CD14-positive monocyte (primary cell): Measurements from ENCODE around the gene LCNL1. TPM values are rescaled to one million over a fixed set of nuclear protein-coding genes. Genes with fewer than 3 reads are reported as not detected.

Experiments
- DNase-seq, 3 donors: peaks; one replicate each; pipeline ENCODE4 v3.0.0-alpha.2; 2011 to 2022
- H2AFZ ChIP-seq: 2 replicates; pipeline ENCODE4 v1.6.0; 2012; ENCODE audit warnings: mild to moderate bottlenecking, low read depth, low read length, inconsistent platforms; ENCODE audit not compliant: insufficient read depth, poor library complexity, severe bottlenecking
- H3K27ac ChIP-seq, 2 donors: 1 replicate in 1 of 2; 2 replicates in 1 of 2; pipeline ENCODE4 v1.5.1; 2012 to 2013; ENCODE audit warnings: low read length in 2 of 2, control low read depth in 1 of 2, inconsistent platforms in 1 of 2, low read depth in 1 of 2, mild to moderate bottlenecking in 1 of 2
- H3K27me3 ChIP-seq, 2 donors: one replicate each; pipeline versions ENCODE4 v1.6.0 to v1.6.1; 2011 to 2013; ENCODE audit warnings: low read length in 2 of 2; ENCODE audit not compliant: control insufficient read depth in 2 of 2, insufficient read depth in 2 of 2
- H3K36me3 ChIP-seq, 2 donors: replicated peaks in 1 of 2; 1 replicate in 1 of 2; 2 replicates in 1 of 2; pipeline versions ENCODE4 v1.5.1 to v1.6.1; 2012 to 2013; ENCODE audit warnings: low read length in 2 of 2, control low read depth in 1 of 2, inconsistent platforms in 1 of 2, mild to moderate bottlenecking in 1 of 2; ENCODE audit not compliant: insufficient read depth in 2 of 2, control insufficient read depth in 1 of 2
- H3K4me1 ChIP-seq, 2 donors: 1 replicate in 1 of 2; 2 replicates in 1 of 2; pipeline versions ENCODE4 v1.5.1 to v1.6.1; 2012 to 2013; ENCODE audit warnings: low read length in 2 of 2, control low read depth in 1 of 2, inconsistent platforms in 1 of 2, mild to moderate bottlenecking in 1 of 2, moderate library complexity in 1 of 2; ENCODE audit not compliant: insufficient read depth in 2 of 2, control insufficient read depth in 1 of 2
- H3K4me2 ChIP-seq: replicated peaks from 2 replicates; pipeline ENCODE3; 2012; ENCODE audit warnings: low read length, moderate library complexity, mild to moderate bottlenecking; ENCODE audit not compliant: poor library complexity, severe bottlenecking; ENCODE audit errors: extremely low read depth
- H3K4me3 ChIP-seq, 3 experiments: fragments of 200-600 bp in 1 of 3; sonication (generic) in 1 of 3; replicated peaks in 1 of 3; 1 replicate in 2 of 3; 2 replicates in 1 of 3; pipeline ENCODE4 v1.5.1; 2011 to 2013; ENCODE audit warnings: low read length in 3 of 3, mild to moderate bottlenecking in 3 of 3, control low read depth in 2 of 3, low read depth in 2 of 3, inconsistent platforms in 1 of 3, moderate library complexity in 1 of 3
- H3K79me2 ChIP-seq: 2 replicates; pipeline ENCODE4 v1.6.0; 2012; ENCODE audit warnings: mild to moderate bottlenecking, control low read depth, inconsistent platforms, low read length, moderate library complexity; ENCODE audit not compliant: insufficient read depth
- H3K9ac ChIP-seq: 2 replicates; pipeline ENCODE4 v1.6.0; 2017; ENCODE audit warnings: low read length, mild to moderate bottlenecking; ENCODE audit not compliant: insufficient read depth, poor library complexity, severe bottlenecking
- H3K9me3 ChIP-seq, 2 donors: replicated peaks in 1 of 2; 1 replicate in 1 of 2; 2 replicates in 1 of 2; pipeline versions ENCODE4 v1.5.1 to v1.6.1; 2012 to 2013; ENCODE audit warnings: low read length in 2 of 2, control low read depth in 1 of 2; ENCODE audit not compliant: control insufficient read depth in 1 of 2, insufficient read depth in 1 of 2
- H4K20me1 ChIP-seq: 2 replicates; pipeline ENCODE4 v1.6.0; 2012; ENCODE audit warnings: mild to moderate bottlenecking, low read length, control low read depth, moderate library complexity; ENCODE audit not compliant: insufficient read depth
- H3K27ac Mint-ChIP-seq, 7 donors: one replicate each; pipeline ENCODE4 v1.8.0; 2020; ENCODE audit warnings: mild to moderate bottlenecking in 7 of 7, mixed read lengths in 7 of 7, moderate library complexity in 6 of 7, inconsistent platforms in 2 of 7
- H3K27me3 Mint-ChIP-seq, 3 donors: one replicate each; pipeline ENCODE4 v1.8.0; 2021 to 2022; ENCODE audit warnings: low read depth in 3 of 3, mild to moderate bottlenecking in 3 of 3, mixed read lengths in 3 of 3, moderate library complexity in 3 of 3, inconsistent platforms in 1 of 3
- H3K36me3 Mint-ChIP-seq, 2 donors: one replicate each; pipeline ENCODE4 v1.8.0; 2020; ENCODE audit warnings: mixed read lengths in 2 of 2, inconsistent platforms in 1 of 2, mild to moderate bottlenecking in 1 of 2
- H3K4me1 Mint-ChIP-seq: one replicate; pipeline ENCODE4 v1.8.0; 2020; ENCODE audit warnings: mild to moderate bottlenecking, mixed read lengths
- H3K4me3 Mint-ChIP-seq, 2 donors: one replicate each; pipeline ENCODE4 v1.8.0; 2020; ENCODE audit warnings: mild to moderate bottlenecking in 2 of 2, mixed read lengths in 2 of 2, moderate library complexity in 1 of 2
- H3K9me3 Mint-ChIP-seq, 7 donors: one replicate each; pipeline ENCODE4 v1.8.0; 2020 to 2022; ENCODE audit warnings: mixed read lengths in 7 of 7, mild to moderate bottlenecking in 6 of 7, moderate library complexity in 6 of 7, inconsistent platforms in 2 of 7
- CTCF ChIP-seq: fragments of 200-600 bp; IDR thresholded peaks from one replicate; pipeline ENCODE4 v1.8.0; 2022; ENCODE audit warnings: antibody characterized with exemption, mild to moderate bottlenecking
- WGBS: methylation state at CpG from one replicate; pipeline ENCODE4 v1.1.5; 2013; ENCODE audit warnings: missing lambda C conversion rate; ENCODE audit not compliant: insufficient coverage; 5-methylcytosine and 5-hydroxymethylcytosine counted together
- intact Hi-C, 2 donors: fragments of 100-400 bp; cut with micrococcal nuclease; formaldehyde crosslinking; loops; one replicate each; pipeline versions ENCODE4 v1.15.0 to v1.15.1; 2023
- polyA plus RNA-seq, 3 donors: library from polyadenylated mRNA; depleted of rRNA in 1 of 3; unstranded in 2 of 3; stranded (reverse) in 1 of 3; fragments of 300-500 nt in 2 of 3; fragments of >200 nt in 1 of 3; fragmentation: Illumina TruSeq in 2 of 3; gene quantifications; 1 replicate in 2 of 3; 2 replicates in 1 of 3; pipeline ENCODE4 v1.2.3, GENCODE V29; 2012 to 2021

LCNL1 gene
- polyA plus RNA-seq, 3 donors: 0.04 TPM; not detected in 2

GRCh38 chr9:136969774-136970173 is 13.0 kb upstream of the LCNL1 start:
- peaks cover 8 to 23% (median 14%) of the 10 kb centered on the region in 3 donors for H3K27me3 Mint-ChIP-seq
- H3K4me1 ChIP-seq: peaks cover 8 to 20% of the 10 kb centered on the region in 2 donors
- WGBS: 64% methylated on average over 4 of the region's 5 CpGs

GRCh38 chr9:136970361-136970760 is 12.4 kb upstream of the LCNL1 start:
- no peak overlapping the region for H3K4me3 Mint-ChIP-seq
- peaks cover 14 to 26% of the 10 kb centered on the region in 2 donors for H3K4me1 ChIP-seq
- no peak overlapping the region for H3K9ac ChIP-seq
- H3K27me3 Mint-ChIP-seq: peaks cover 11 to 27% (median 13%) of the 10 kb centered on the region in 3 donors
- no peak overlapping the region for H3K4me2 ChIP-seq
- 88% methylated on average over 5 of the region's 11 CpGs for WGBS
- no peaks in the 10 kb centered on the region for H3K36me3 Mint-ChIP-seq
- TF ChIP-seq CTCF: no peak
- H3K79me2 ChIP-seq: no peaks in the 10 kb centered on the region
- H3K4me1 Mint-ChIP-seq: peaks cover 21% of the 10 kb centered on the region
- no peak overlapping the region for H3K27ac Mint-ChIP-seq
- no peak overlapping the region for H3K4me3 ChIP-seq
- H3K9me3 ChIP-seq: no peaks in the 10 kb centered on the region
- no peaks in the 10 kb centered on the region for H3K36me3 ChIP-seq
- intact Hi-C loops: no loop called here
- no peak overlapping the region for H2AFZ ChIP-seq
- H3K27me3 ChIP-seq: no peaks in the 10 kb centered on the region
- no peak for DNase-seq
- no peak overlapping the region for H3K27ac ChIP-seq
- H4K20me1 ChIP-seq: no peaks in the 10 kb centered on the region
- H3K9me3 Mint-ChIP-seq: no peaks in the 10 kb centered on the region

More at GRCh38 chr9:136969774-136970173, 13.0 kb upstream of the LCNL1 start:
- Histone ChIP-seq H3K27ac (no peak overlapping the region), H3K27me3 (no peaks in the 10 kb centered on the region), H3K4me3 (no peak overlapping the region), H3K4me2 (no peak overlapping the region), H2AFZ (no peak overlapping the region), H3K9ac (no peak overlapping the region), H4K20me1 (no peaks in the 10 kb centered on the region), H3K79me2 (no peaks in the 10 kb centered on the region), H3K9me3 (no peaks in the 10 kb centered on the region), H3K36me3 (no peaks in the 10 kb centered on the region)
- Mint-ChIP-seq H3K4me3 (no peak overlapping the region), H3K36me3 (no peaks in the 10 kb centered on the region), H3K27ac (no peak overlapping the region), H3K9me3 (no peaks in the 10 kb centered on the region), H3K4me1 (peaks cover 15% of the 10 kb centered on the region)
- intact Hi-C loops: no loop called here
- no peak for TF ChIP-seq CTCF
- no peak for DNase-seq
